Testis (tissue), 2 donors: ENCODE data around the gene FNIP1.

ENCODE experiments used
- POLR2A ChIP-seq: fragments of 450-650 bp; IDR thresholded peaks from one replicate; pipeline ENCODE4 v1.6.1; 2017; ENCODE audit warnings: antibody characterized with exemption, mild to moderate bottlenecking, moderate library complexity
- TF ChIP-seq, protein P1 (sequence below), 3 experiments: fragments of 450-650 bp in 2 of 3; fragments of 200-600 bp in 1 of 3; sonication (generic) in 1 of 3; IDR thresholded peaks; one replicate each; pipeline ENCODE4 v1.5.1; 2016 to 2019; ENCODE audit warnings: antibody characterized with exemption in 3 of 3, mild to moderate bottlenecking in 2 of 3, moderate library complexity in 1 of 3

DNA sequence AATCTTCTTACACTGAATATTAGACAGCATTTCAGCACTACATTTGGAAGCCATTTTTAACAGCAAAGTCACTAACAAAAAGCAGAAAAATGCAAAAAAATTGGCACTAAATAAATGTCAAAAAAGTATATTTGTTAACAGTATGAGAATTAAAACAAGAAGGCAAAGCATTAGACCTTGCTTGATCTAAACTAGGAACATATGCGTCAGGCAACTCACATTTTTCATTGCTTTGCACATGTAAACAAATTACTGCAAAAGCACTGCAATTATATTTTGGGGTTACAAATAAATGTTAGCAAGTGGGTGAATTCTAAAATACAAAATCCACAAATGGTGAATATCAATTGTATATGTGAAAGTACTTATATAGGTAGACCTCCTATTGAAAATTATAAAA, 112.8 kb downstream of the FNIP1 start:
- no peak for TF ChIP-seq POLR2A
- TF ChIP-seq, protein P1, sequence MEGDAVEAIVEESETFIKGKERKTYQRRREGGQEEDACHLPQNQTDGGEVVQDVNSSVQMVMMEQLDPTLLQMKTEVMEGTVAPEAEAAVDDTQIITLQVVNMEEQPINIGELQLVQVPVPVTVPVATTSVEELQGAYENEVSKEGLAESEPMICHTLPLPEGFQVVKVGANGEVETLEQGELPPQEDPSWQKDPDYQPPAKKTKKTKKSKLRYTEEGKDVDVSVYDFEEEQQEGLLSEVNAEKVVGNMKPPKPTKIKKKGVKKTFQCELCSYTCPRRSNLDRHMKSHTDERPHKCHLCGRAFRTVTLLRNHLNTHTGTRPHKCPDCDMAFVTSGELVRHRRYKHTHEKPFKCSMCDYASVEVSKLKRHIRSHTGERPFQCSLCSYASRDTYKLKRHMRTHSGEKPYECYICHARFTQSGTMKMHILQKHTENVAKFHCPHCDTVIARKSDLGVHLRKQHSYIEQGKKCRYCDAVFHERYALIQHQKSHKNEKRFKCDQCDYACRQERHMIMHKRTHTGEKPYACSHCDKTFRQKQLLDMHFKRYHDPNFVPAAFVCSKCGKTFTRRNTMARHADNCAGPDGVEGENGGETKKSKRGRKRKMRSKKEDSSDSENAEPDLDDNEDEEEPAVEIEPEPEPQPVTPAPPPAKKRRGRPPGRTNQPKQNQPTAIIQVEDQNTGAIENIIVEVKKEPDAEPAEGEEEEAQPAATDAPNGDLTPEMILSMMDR (IDR thresholded peaks at IDR 0.05), result no peak
